Transverse colon (tissue), 4 donors: Measurements from ENCODE around the gene GRHL1. TPM values are rescaled to one million over a fixed set of nuclear protein-coding genes. Genes with fewer than 3 reads are reported as not detected.

Experiments used
- DNase-seq: peaks from one replicate; pipeline ENCODE4 v3.0.0-alpha.2; 2019
- H3K27ac ChIP-seq, 4 donors: fragments of 200-600 bp; sonication (generic); 2 replicates each; pipeline ENCODE4 v1.5.1; 2016 to 2018; ENCODE audit warnings: inconsistent platforms in 4 of 4
- H3K27me3 ChIP-seq: fragments of 200-600 bp; sonication (generic); 2 replicates; pipeline ENCODE4 v1.5.1; 2017; ENCODE audit warnings: inconsistent platforms
- H3K36me3 ChIP-seq, 4 donors: fragments of 200-600 bp; sonication (generic); 2 replicates each; pipeline ENCODE4 v1.5.1; 2017 to 2019; ENCODE audit warnings: inconsistent platforms in 4 of 4
- H3K4me1 ChIP-seq, 4 donors: fragments of 200-600 bp; sonication (generic); 2 replicates each; pipeline ENCODE4 v1.5.1; 2017 to 2020; ENCODE audit warnings: inconsistent platforms in 4 of 4
- H3K4me3 ChIP-seq, 4 donors: fragments of 200-600 bp; sonication (generic); 1 replicate in 1 of 4; 2 replicates in 3 of 4; pipeline versions ENCODE4 v1.5.1 to v1.6.1; 2017 to 2019; ENCODE audit warnings: inconsistent platforms in 4 of 4
- H3K9me3 ChIP-seq, 2 donors: fragments of 200-600 bp; sonication (generic); 2 replicates each; pipeline ENCODE4 v1.5.1; 2017 to 2019; ENCODE audit warnings: inconsistent platforms in 2 of 2
- EP300 ChIP-seq: sonication (generic); formaldehyde crosslinking; IDR thresholded peaks from one replicate; pipeline ENCODE4 v1.6.1; 2017; ENCODE audit warnings: antibody characterized with exemption, low read depth
- POLR2A ChIP-seq: fragments of 450-650 bp; IDR thresholded peaks from one replicate; pipeline ENCODE4 v1.6.1; 2016; ENCODE audit warnings: antibody characterized with exemption, mild to moderate bottlenecking, moderate library complexity
- POLR2AphosphoS5 ChIP-seq, 3 donors: sonication (generic); formaldehyde crosslinking; IDR thresholded peaks; one replicate each; pipeline ENCODE4 v1.6.1; 2016; ENCODE audit warnings: antibody characterized with exemption in 3 of 3
- WGBS, 2 donors: methylation state at CpG; one replicate each; pipeline ENCODE4 v1.1.5; 2018; ENCODE audit warnings: low coverage in 1 of 2; 5-methylcytosine and 5-hydroxymethylcytosine counted together
- in situ Hi-C, 4 donors: fragments of 200-750 bp; cut with MboI; loops; one replicate each; pipeline versions ENCODE4 v1.15.0 to v1.15.1; 2017; ENCODE audit warnings: low sequenced_read_pairs in 3 of 4, low pct_ligation_motif_present in 1 of 4, low pct_unique_long_range_greater_than_20kb in 1 of 4
- intact Hi-C: fragments of 100-400 bp; cut with DNase I; formaldehyde crosslinking; loops from one replicate; pipeline ENCODE4 v1.15.1; 2023; ENCODE audit warnings: low total_unique reads
- total RNA-seq, 4 donors: library from RNA; depleted of rRNA; stranded (reverse); fragments of >200 nt; gene quantifications; one replicate each; pipeline ENCODE4 v1.1.0, GENCODE V29; 2016
- TF ChIP-seq, protein P1 (sequence below), 5 experiments: fragments of 200-600 bp in 3 of 5; fragments of 450-650 bp in 2 of 5; sonication (generic) in 3 of 5; IDR thresholded peaks; 1 replicate in 2 of 5; 2 replicates in 3 of 5; pipeline ENCODE4 v1.5.1; 2016 to 2017; ENCODE audit warnings: antibody characterized with exemption in 5 of 5, inconsistent platforms in 3 of 5, mild to moderate bottlenecking in 2 of 5, moderate library complexity in 1 of 5

GRHL1 gene
- total RNA-seq, 4 donors from 2014 or later = 0.55 to 24.7 (median 1.3) TPM; not detected in 1

DNA sequence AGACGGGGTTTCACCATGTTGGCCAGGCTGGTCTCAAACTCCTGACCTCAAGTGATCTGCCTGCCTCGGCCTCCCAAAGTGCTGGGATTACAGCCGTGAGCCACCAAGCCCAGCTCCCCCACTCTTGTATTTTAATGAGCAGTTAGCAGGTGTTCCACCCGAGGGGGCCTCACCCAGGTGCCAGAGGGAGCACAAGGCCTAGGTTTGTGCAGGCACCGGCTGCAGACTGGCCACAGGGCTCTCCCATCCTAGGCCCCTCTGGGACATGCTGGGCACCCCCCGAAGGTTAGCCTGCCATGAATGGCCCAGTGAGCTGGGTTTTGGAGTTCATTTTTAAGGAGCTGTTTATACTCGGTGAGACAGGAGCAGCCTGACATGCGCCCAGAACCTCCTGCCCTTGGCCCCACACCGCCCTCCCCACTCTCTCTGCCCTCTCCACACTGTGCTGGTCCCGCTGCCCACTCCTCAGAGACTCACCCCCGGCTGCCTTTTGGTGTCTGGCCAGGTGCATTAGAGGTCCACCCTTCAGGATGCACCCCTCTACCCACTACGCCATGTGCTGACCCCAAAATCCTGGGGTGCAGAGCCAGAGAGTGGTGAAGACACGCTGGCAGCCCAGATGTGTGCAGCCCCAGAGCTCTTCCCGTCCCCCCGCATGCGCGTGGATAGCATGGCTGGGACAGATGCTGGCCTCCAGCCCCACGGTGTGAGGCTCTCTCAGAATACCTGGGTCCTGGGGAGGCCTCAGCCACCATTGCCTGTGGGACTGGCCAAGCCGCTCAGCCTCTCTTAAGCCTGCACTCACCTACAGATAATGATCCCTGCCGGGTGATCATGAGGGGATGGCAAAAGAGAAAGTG, 80.6 kb downstream of the GRHL1 start:
- Histone ChIP-seq H3K4me1 (peaks cover 18 to 30% (median 25%) of the 10 kb centered on the region in 4 donors), H3K9me3 (no peaks in the 10 kb centered on the region), H3K27ac (no peak overlapping the region), H3K27me3 (no peaks in the 10 kb centered on the region), H3K4me3 (no peak overlapping the region), H3K36me3 (no peaks in the 10 kb centered on the region)
- TF ChIP-seq, protein P1, sequence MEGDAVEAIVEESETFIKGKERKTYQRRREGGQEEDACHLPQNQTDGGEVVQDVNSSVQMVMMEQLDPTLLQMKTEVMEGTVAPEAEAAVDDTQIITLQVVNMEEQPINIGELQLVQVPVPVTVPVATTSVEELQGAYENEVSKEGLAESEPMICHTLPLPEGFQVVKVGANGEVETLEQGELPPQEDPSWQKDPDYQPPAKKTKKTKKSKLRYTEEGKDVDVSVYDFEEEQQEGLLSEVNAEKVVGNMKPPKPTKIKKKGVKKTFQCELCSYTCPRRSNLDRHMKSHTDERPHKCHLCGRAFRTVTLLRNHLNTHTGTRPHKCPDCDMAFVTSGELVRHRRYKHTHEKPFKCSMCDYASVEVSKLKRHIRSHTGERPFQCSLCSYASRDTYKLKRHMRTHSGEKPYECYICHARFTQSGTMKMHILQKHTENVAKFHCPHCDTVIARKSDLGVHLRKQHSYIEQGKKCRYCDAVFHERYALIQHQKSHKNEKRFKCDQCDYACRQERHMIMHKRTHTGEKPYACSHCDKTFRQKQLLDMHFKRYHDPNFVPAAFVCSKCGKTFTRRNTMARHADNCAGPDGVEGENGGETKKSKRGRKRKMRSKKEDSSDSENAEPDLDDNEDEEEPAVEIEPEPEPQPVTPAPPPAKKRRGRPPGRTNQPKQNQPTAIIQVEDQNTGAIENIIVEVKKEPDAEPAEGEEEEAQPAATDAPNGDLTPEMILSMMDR (IDR thresholded peaks at IDR 0.05) = no peak
- TF ChIP-seq EP300 (no peak), POLR2A (no peak), POLR2AphosphoS5 (IDR thresholded peaks at IDR 0.05) (no peak)
- WGBS, 2 donors = 95 to 100% methylated on average over 1 to 20 of the region's 20 CpGs
- no peak for DNase-seq
- in situ Hi-C loops = no loop called here
- intact Hi-C loops = no loop called here

DNA sequence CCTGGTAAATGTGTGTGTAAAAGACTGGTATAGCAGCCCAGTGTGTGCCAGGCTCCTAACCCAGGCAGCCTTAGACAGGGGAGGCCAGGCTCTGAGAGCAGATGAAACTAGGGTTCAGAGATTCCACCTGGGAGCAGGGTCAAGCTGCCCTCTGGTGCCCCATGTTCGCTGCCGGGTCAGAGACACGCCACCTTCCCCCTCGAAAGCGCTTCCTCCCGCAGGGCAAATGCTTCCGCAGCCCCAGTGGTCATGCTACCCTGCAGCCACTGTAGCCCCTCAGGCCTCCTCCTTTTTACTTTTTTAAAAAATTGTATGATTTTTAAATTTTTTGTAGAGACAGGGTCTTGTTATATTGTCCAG, 81.2 kb downstream of the GRHL1 start:
- in situ Hi-C loops = no loop called here
- H3K4me1 ChIP-seq = peaks cover 18 to 36% (median 27%) of the 10 kb centered on the region in 4 donors
- DNase-seq = no peak
- TF ChIP-seq POLR2A (no peak), EP300 (no peak), POLR2AphosphoS5 (IDR thresholded peaks at IDR 0.05) (no peak)
- TF ChIP-seq, protein P1 (IDR thresholded peaks at IDR 0.05) = no peak
- WGBS, 2 donors = 98% methylated on average over 7 of the region's 7 CpGs; no CpG with 5 or more reads in 1 of the 2 donors
- no peaks in the 10 kb centered on the region for H3K36me3 ChIP-seq
- intact Hi-C loops = no loop called here
- no peaks in the 10 kb centered on the region for H3K27me3 ChIP-seq
- H3K4me3 ChIP-seq = no peak overlapping the region
- H3K27ac ChIP-seq = no peak overlapping the region
- H3K9me3 ChIP-seq = no peaks in the 10 kb centered on the region

DNA sequence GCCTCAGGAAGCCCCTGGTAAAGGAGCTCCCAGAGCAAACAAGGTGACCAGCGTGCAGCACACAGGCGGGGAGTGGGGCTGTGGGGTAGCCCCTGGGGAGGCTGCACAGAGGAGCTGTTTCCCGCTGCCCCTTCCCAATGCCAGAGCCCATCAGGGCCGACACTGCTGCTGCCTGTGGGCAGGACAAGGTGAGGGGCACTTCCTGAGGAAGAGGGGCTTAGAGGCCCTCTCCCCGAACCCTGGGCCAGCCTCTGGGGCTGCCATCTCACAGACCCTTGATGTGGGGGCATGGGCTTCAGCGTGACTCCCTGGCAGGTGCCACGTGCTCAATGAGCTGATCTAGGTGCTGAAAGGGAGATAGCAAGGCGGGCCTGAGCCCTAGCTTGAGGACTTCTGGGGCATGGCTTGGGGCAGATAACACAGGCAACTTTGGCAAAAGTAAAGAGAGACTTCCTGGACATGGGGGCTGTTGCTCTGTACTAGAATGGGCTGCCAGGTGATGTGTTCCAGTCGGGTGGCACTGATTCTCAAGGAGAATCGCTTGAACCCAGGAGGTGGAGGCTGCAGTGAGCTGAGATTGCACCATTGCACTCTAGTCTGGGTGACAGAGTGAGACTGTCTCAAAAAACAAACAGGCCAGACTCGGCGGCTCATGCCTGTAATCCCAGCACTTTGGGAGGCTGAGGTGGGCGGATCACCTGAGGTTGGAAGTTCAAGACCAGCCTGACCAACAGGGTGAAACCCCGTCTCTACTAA, 81.9 kb downstream of the GRHL1 start:
- no peaks in the 10 kb centered on the region for H3K9me3 ChIP-seq
- intact Hi-C loops (no loop called here), in situ Hi-C loops (no loop called here)
- H3K4me1 ChIP-seq = peaks cover 18 to 41% (median 27%) of the 10 kb centered on the region in 4 donors
- no peak overlapping the region for H3K27ac ChIP-seq
- H3K27me3 ChIP-seq = no peaks in the 10 kb centered on the region
- WGBS, 2 donors = 86% methylated on average over 14 of the region's 14 CpGs; no CpG with 5 or more reads in 1 of the 2 donors
- no peak for DNase-seq
- H3K36me3 ChIP-seq = no peaks in the 10 kb centered on the region
- no peak overlapping the region for H3K4me3 ChIP-seq
- TF ChIP-seq POLR2A (no peak), EP300 (no peak), POLR2AphosphoS5 (IDR thresholded peaks at IDR 0.05) (no peak)
- TF ChIP-seq, protein P1 (IDR thresholded peaks at IDR 0.05) = no peak

- intact Hi-C loops (no loop called here), in situ Hi-C loops (no loop called here)
- Histone ChIP-seq H3K4me3 (no peak overlapping the region), H3K27ac (no peak overlapping the region), H3K27me3 (no peaks in the 10 kb centered on the region), H3K36me3 (no peaks in the 10 kb centered on the region), H3K4me1 (peaks cover 14 to 39% (median 19%) of the 10 kb centered on the region in 4 donors), H3K9me3 (no peaks in the 10 kb centered on the region)
- WGBS, 2 donors = 71 to 75% methylated on average over 11 to 12 of the region's 12 CpGs
- TF ChIP-seq POLR2AphosphoS5 (IDR thresholded peaks at IDR 0.05) = no peak
- TF ChIP-seq, protein P1 (IDR thresholded peaks at IDR 0.05) = no peak
- no peak for TF ChIP-seq EP300
- TF ChIP-seq POLR2A = no peak
- DNase-seq = no peak
Measured at GRCh38 chr2:10034333-10035052, 83.0 kb downstream of the GRHL1 start.
